CD14-positive monocyte (primary cell): Measurements from ENCODE around the gene AVPR2. TPM values are rescaled to one million over a fixed set of nuclear protein-coding genes. Genes with fewer than 3 reads are reported as not detected.

Experiments used
- DNase-seq, 3 donors: peaks; one replicate each; pipeline ENCODE4 v3.0.0-alpha.2; 2011 to 2022
- H2AFZ ChIP-seq: 2 replicates; pipeline ENCODE4 v1.6.0; 2012; ENCODE audit warnings: mild to moderate bottlenecking, low read depth, low read length, inconsistent platforms; ENCODE audit not compliant: insufficient read depth, poor library complexity, severe bottlenecking
- H3K27ac ChIP-seq, 2 donors: 1 replicate in 1 of 2; 2 replicates in 1 of 2; pipeline ENCODE4 v1.5.1; 2012 to 2013; ENCODE audit warnings: low read length in 2 of 2, control low read depth in 1 of 2, inconsistent platforms in 1 of 2, low read depth in 1 of 2, mild to moderate bottlenecking in 1 of 2
- H3K27me3 ChIP-seq, 2 donors: one replicate each; pipeline versions ENCODE4 v1.6.0 to v1.6.1; 2011 to 2013; ENCODE audit warnings: low read length in 2 of 2; ENCODE audit not compliant: control insufficient read depth in 2 of 2, insufficient read depth in 2 of 2
- H3K36me3 ChIP-seq, 2 donors: replicated peaks in 1 of 2; 1 replicate in 1 of 2; 2 replicates in 1 of 2; pipeline versions ENCODE4 v1.5.1 to v1.6.1; 2012 to 2013; ENCODE audit warnings: low read length in 2 of 2, control low read depth in 1 of 2, inconsistent platforms in 1 of 2, mild to moderate bottlenecking in 1 of 2; ENCODE audit not compliant: insufficient read depth in 2 of 2, control insufficient read depth in 1 of 2
- H3K4me1 ChIP-seq, 2 donors: 1 replicate in 1 of 2; 2 replicates in 1 of 2; pipeline versions ENCODE4 v1.5.1 to v1.6.1; 2012 to 2013; ENCODE audit warnings: low read length in 2 of 2, control low read depth in 1 of 2, inconsistent platforms in 1 of 2, mild to moderate bottlenecking in 1 of 2, moderate library complexity in 1 of 2; ENCODE audit not compliant: insufficient read depth in 2 of 2, control insufficient read depth in 1 of 2
- H3K4me2 ChIP-seq: replicated peaks from 2 replicates; pipeline ENCODE3; 2012; ENCODE audit warnings: low read length, moderate library complexity, mild to moderate bottlenecking; ENCODE audit not compliant: poor library complexity, severe bottlenecking; ENCODE audit errors: extremely low read depth
- H3K4me3 ChIP-seq, 3 experiments: fragments of 200-600 bp in 1 of 3; sonication (generic) in 1 of 3; replicated peaks in 1 of 3; 1 replicate in 2 of 3; 2 replicates in 1 of 3; pipeline ENCODE4 v1.5.1; 2011 to 2013; ENCODE audit warnings: low read length in 3 of 3, mild to moderate bottlenecking in 3 of 3, control low read depth in 2 of 3, low read depth in 2 of 3, inconsistent platforms in 1 of 3, moderate library complexity in 1 of 3
- H3K79me2 ChIP-seq: 2 replicates; pipeline ENCODE4 v1.6.0; 2012; ENCODE audit warnings: mild to moderate bottlenecking, control low read depth, inconsistent platforms, low read length, moderate library complexity; ENCODE audit not compliant: insufficient read depth
- H3K9ac ChIP-seq: 2 replicates; pipeline ENCODE4 v1.6.0; 2017; ENCODE audit warnings: low read length, mild to moderate bottlenecking; ENCODE audit not compliant: insufficient read depth, poor library complexity, severe bottlenecking
- H3K9me3 ChIP-seq, 2 donors: replicated peaks in 1 of 2; 1 replicate in 1 of 2; 2 replicates in 1 of 2; pipeline versions ENCODE4 v1.5.1 to v1.6.1; 2012 to 2013; ENCODE audit warnings: low read length in 2 of 2, control low read depth in 1 of 2; ENCODE audit not compliant: control insufficient read depth in 1 of 2, insufficient read depth in 1 of 2
- H4K20me1 ChIP-seq: 2 replicates; pipeline ENCODE4 v1.6.0; 2012; ENCODE audit warnings: mild to moderate bottlenecking, low read length, control low read depth, moderate library complexity; ENCODE audit not compliant: insufficient read depth
- H3K27ac Mint-ChIP-seq, 7 donors: one replicate each; pipeline ENCODE4 v1.8.0; 2020; ENCODE audit warnings: mild to moderate bottlenecking in 7 of 7, mixed read lengths in 7 of 7, moderate library complexity in 6 of 7, inconsistent platforms in 2 of 7
- H3K27me3 Mint-ChIP-seq, 3 donors: one replicate each; pipeline ENCODE4 v1.8.0; 2021 to 2022; ENCODE audit warnings: low read depth in 3 of 3, mild to moderate bottlenecking in 3 of 3, mixed read lengths in 3 of 3, moderate library complexity in 3 of 3, inconsistent platforms in 1 of 3
- H3K36me3 Mint-ChIP-seq, 2 donors: one replicate each; pipeline ENCODE4 v1.8.0; 2020; ENCODE audit warnings: mixed read lengths in 2 of 2, inconsistent platforms in 1 of 2, mild to moderate bottlenecking in 1 of 2
- H3K4me1 Mint-ChIP-seq: one replicate; pipeline ENCODE4 v1.8.0; 2020; ENCODE audit warnings: mild to moderate bottlenecking, mixed read lengths
- H3K4me3 Mint-ChIP-seq, 2 donors: one replicate each; pipeline ENCODE4 v1.8.0; 2020; ENCODE audit warnings: mild to moderate bottlenecking in 2 of 2, mixed read lengths in 2 of 2, moderate library complexity in 1 of 2
- H3K9me3 Mint-ChIP-seq, 7 donors: one replicate each; pipeline ENCODE4 v1.8.0; 2020 to 2022; ENCODE audit warnings: mixed read lengths in 7 of 7, mild to moderate bottlenecking in 6 of 7, moderate library complexity in 6 of 7, inconsistent platforms in 2 of 7
- CTCF ChIP-seq: fragments of 200-600 bp; IDR thresholded peaks from one replicate; pipeline ENCODE4 v1.8.0; 2022; ENCODE audit warnings: antibody characterized with exemption, mild to moderate bottlenecking
- WGBS: methylation state at CpG from one replicate; pipeline ENCODE4 v1.1.5; 2013; ENCODE audit warnings: missing lambda C conversion rate; ENCODE audit not compliant: insufficient coverage; 5-methylcytosine and 5-hydroxymethylcytosine counted together
- intact Hi-C, 2 donors: fragments of 100-400 bp; cut with micrococcal nuclease; formaldehyde crosslinking; loops; one replicate each; pipeline versions ENCODE4 v1.15.0 to v1.15.1; 2023
- polyA plus RNA-seq, 3 donors: library from polyadenylated mRNA; depleted of rRNA in 1 of 3; unstranded in 2 of 3; stranded (reverse) in 1 of 3; fragments of 300-500 nt in 2 of 3; fragments of >200 nt in 1 of 3; fragmentation: Illumina TruSeq in 2 of 3; gene quantifications; 1 replicate in 2 of 3; 2 replicates in 1 of 3; pipeline ENCODE4 v1.2.3, GENCODE V29; 2012 to 2021

AVPR2 gene
- polyA plus RNA-seq, 3 donors, result 0.14 to 0.27 TPM; not detected in 1

GRCh38 chrX:153857348-153857903 is 47.0 kb upstream of the AVPR2 start:
- intact Hi-C loops, result no loop called here

GRCh38 chrX:153861151-153861550 is 43.3 kb upstream of the AVPR2 start:
- Histone ChIP-seq H3K27me3 (peaks cover 2 to 3% of the 10 kb centered on the region in 2 donors), H3K4me1 (no peaks in the 10 kb centered on the region), H3K4me2 (no peak overlapping the region), H3K9me3 (no peaks in the 10 kb centered on the region), H3K4me3 (no peak overlapping the region), H2AFZ (no peak overlapping the region), H3K9ac (no peak overlapping the region), H3K79me2 (no peaks in the 10 kb centered on the region), H3K27ac (no peak overlapping the region), H3K36me3 (no peaks in the 10 kb centered on the region), H4K20me1 (no peaks in the 10 kb centered on the region)
- Mint-ChIP-seq H3K9me3 (peaks cover 0 to 11% (median 2%) of the 10 kb centered on the region in 7 donors), H3K27ac (no peak overlapping the region), H3K27me3 (peaks cover 16 to 53% (median 21%) of the 10 kb centered on the region in 3 donors), H3K4me3 (no peak overlapping the region), H3K4me1 (no peaks in the 10 kb centered on the region), H3K36me3 (no peaks in the 10 kb centered on the region)
- intact Hi-C loops, result no loop called here
- no peak for DNase-seq
- no peak for TF ChIP-seq CTCF
- WGBS, result 92% methylated on average over 2 of the region's 10 CpGs

More at GRCh38 chrX:153857348-153857903, 47.0 kb upstream of the AVPR2 start:
- H3K27ac Mint-ChIP-seq, result no peak overlapping the region
- peaks cover 14 to 58% (median 22%) of the 10 kb centered on the region in 3 donors for H3K27me3 Mint-ChIP-seq
- H3K9me3 ChIP-seq, result no peaks in the 10 kb centered on the region
- no peak overlapping the region for H3K4me2 ChIP-seq
- no peak for TF ChIP-seq CTCF
- no peak overlapping the region for H3K9ac ChIP-seq
- H3K36me3 ChIP-seq, result no peaks in the 10 kb centered on the region
- H3K79me2 ChIP-seq, result no peaks in the 10 kb centered on the region
- no peak overlapping the region for H2AFZ ChIP-seq
- no peak for DNase-seq
- H3K36me3 Mint-ChIP-seq, result no peaks in the 10 kb centered on the region
- no peak overlapping the region for H3K4me3 ChIP-seq
- no peak overlapping the region for H3K27ac ChIP-seq
- 93% methylated on average over 2 of the region's 2 CpGs for WGBS
- H3K4me3 Mint-ChIP-seq, result no peak overlapping the region
- peaks cover 0 to 8% (median 2%) of the 10 kb centered on the region in 7 donors for H3K9me3 Mint-ChIP-seq
- peaks cover 3 to 19% of the 10 kb centered on the region in 2 donors for H3K27me3 ChIP-seq
- no peaks in the 10 kb centered on the region for H3K4me1 Mint-ChIP-seq
- H4K20me1 ChIP-seq, result no peaks in the 10 kb centered on the region
- H3K4me1 ChIP-seq, result no peaks in the 10 kb centered on the region
